K562 (cell line): Measurements from ENCODE around the gene DARS2. TPM values are rescaled to one million over a fixed set of nuclear protein-coding genes. Genes with fewer than 3 reads are reported as not detected.
A peak's percentile ranks its signal among the peaks of the same experiment; 100 is the strongest.

Experiments
- FOXJ3 ChIP-seq: sonication (generic); formaldehyde crosslinking; IDR thresholded peaks from 2 replicates; pipeline ENCODE4 v1.4.0; 2020; ENCODE audit warnings: mild to moderate bottlenecking, missing genetic modification reagents
- HCFC1 ChIP-seq: IDR thresholded peaks from 2 replicates; pipeline ENCODE4 v1.6.1; 2012; ENCODE audit warnings: low read depth, low read length, improper control_type of control experiment
- MTF1 ChIP-seq: fragments of 250-450 bp; sonication (Bioruptor Pico); IDR thresholded peaks from 2 replicates; pipeline ENCODE4 v1.9.0; 2021; ENCODE audit warnings: moderate library complexity, mild to moderate bottlenecking, inconsistent platforms, borderline replicate concordance
- MYC ChIP-seq, 2 experiments: fragments of 250-450 bp in 1 of 2; sonication (Bioruptor Pico) in 1 of 2; IDR thresholded peaks; 2 replicates each; pipeline versions ENCODE4 v1.5.1 to v1.6.1; 2012 to 2021; ENCODE audit warnings: low read depth in 2 of 2, borderline replicate concordance in 1 of 2, improper control_type of control experiment in 1 of 2, low read length in 1 of 2, mild to moderate bottlenecking in 1 of 2, moderate library complexity in 1 of 2
- RB1 ChIP-seq: fragments of 450-650 bp; IDR thresholded peaks from 2 replicates; pipeline ENCODE4 v1.6.1; 2017; ENCODE audit warnings: low read depth, mild to moderate bottlenecking
- RCOR1 ChIP-seq, 2 experiments: IDR thresholded peaks; 2 replicates each; pipeline ENCODE4 v1.6.1; 2012; ENCODE audit warnings: low read depth in 2 of 2, low read length in 2 of 2, borderline replicate concordance in 1 of 2, improper control_type of control experiment in 1 of 2
- SPI1 ChIP-seq: IDR thresholded peaks from 2 replicates; pipeline ENCODE4 v1.6.1; 2011; ENCODE audit warnings: low read depth, low read length, control low read depth, borderline replicate concordance
- TBL1XR1 ChIP-seq, 2 experiments: IDR thresholded peaks; 2 replicates each; pipeline ENCODE4 v1.6.1; 2012; ENCODE audit warnings: improper control_type of control experiment in 2 of 2, low read length in 2 of 2, mild to moderate bottlenecking in 1 of 2
- ZNF431 ChIP-seq: sonication (generic); formaldehyde crosslinking; IDR thresholded peaks from 2 replicates; pipeline ENCODE4 v1.8.0; 2022; ENCODE audit warnings: mild to moderate bottlenecking, missing genetic modification reagents
- polyA plus RNA-seq, 8 experiments: library from polyadenylated mRNA; depleted of rRNA in 4 of 8; stranded (reverse) in 5 of 8; unstranded in 3 of 8; fragments of >200 nt; fragmentation: Nextera tagmentation in 2 of 8; fragmentation: Illumina TruSeq in 1 of 8; extraction: Ambion mirVana in 2 of 8; extraction: Trizol in 1 of 8; gene quantifications; 2 replicates each; pipeline versions ENCODE4 v1.2.1 to v1.2.3, GENCODE V29; 2011 to 2014; ENCODE audit warnings: inconsistent platforms in 1 of 8, missing spikeins in 1 of 8
- total RNA-seq, 7 experiments: library from RNA; depleted of rRNA in 6 of 7; stranded (reverse); fragments of >200 nt in 6 of 7; fragmentation: Illumina TruSeq in 2 of 7; extraction: Trizol in 2 of 7; gene quantifications; 2 replicates each; pipeline versions ENCODE4 v1.2.1 to v1.2.3, GENCODE V29; 2011 to 2021; ENCODE audit warnings: low replicate concordance in 1 of 7
- TF ChIP-seq, protein P1 (sequence below): fragments of 250-450 bp; sonication (Bioruptor Pico); IDR thresholded peaks from 2 replicates; pipeline ENCODE4 v1.4.0; 2020; ENCODE audit warnings: mild to moderate bottlenecking, moderate library complexity, borderline replicate concordance
- TF ChIP-seq, protein P2 (sequence below), 2 experiments: fragments of 200-800 bp in 1 of 2; sonication (Bioruptor generic) in 1 of 2; sonication (generic) in 1 of 2; formaldehyde crosslinking in 1 of 2; IDR thresholded peaks in 1 of 2; conservative IDR thresholded peaks in 1 of 2; 2 replicates each; pipeline versions ENCODE4 v1.5.0 to v1.6.1; 2016 to 2020; ENCODE audit warnings: missing compliant biosample characterization in 1 of 2, missing genetic modification characterization in 1 of 2, missing genetic modification reagents in 1 of 2
- TF ChIP-seq, protein P3 (sequence below): fragments of 250-450 bp; sonication (Bioruptor Pico); IDR thresholded peaks from 2 replicates; pipeline ENCODE4 v1.5.0; 2021; ENCODE audit warnings: mild to moderate bottlenecking, moderate library complexity
- TF ChIP-seq, protein P4 (sequence below), 2 experiments: fragments of 450-650 bp in 1 of 2; IDR thresholded peaks; 2 replicates each; pipeline ENCODE4 v1.6.1; 2011 to 2017; ENCODE audit warnings: low read depth in 2 of 2, antibody characterized with exemption in 1 of 2, borderline replicate concordance in 1 of 2, low read length in 1 of 2, mild to moderate bottlenecking in 1 of 2, mixed read lengths in 1 of 2; ENCODE audit not compliant: control insufficient read depth in 1 of 2

Gene DARS2
- total and polyA plus RNA-seq, 9 of the 15 experiments (the other 6 are each of a cell fraction or from before 2014, with no cell fraction given): 36.4 to 96.7 (median 68.6) TPM

DNA sequence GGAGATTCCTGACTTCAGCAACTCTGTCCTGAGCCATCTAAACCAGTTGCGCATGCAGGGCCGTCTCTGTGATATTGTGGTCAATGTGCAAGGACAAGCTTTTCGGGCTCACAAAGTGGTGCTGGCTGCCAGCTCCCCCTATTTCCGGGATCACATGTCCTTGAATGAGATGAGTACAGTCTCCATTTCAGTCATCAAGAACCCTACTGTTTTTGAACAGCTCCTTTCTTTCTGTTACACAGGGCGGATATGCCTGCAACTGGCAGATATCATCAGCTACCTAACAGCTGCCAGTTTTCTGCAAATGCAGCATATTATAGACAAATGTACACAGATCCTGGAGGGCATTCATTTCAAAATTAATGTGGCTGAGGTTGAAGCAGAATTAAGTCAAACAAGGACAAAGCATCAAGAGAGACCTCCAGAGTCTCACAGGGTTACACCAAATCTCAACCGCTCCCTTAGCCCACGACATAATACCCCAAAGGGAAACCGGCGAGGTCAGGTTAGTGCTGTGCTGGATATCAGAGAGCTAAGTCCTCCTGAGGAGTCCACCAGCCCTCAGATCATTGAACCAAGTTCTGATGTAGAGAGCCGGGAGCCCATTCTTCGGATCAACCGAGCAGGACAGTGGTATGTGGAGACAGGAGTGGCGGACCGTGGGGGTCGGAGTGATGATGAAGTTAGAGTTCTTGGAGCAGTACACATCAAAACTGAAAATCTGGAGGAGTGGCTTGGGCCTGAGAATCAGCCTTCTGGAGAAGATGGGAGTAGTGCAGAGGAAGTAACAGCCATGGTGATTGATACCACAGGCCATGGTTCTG is 46.0 kb downstream of the DARS2 start (continued):
- TF ChIP-seq MYC (IDR thresholded peaks at IDR 0.05; ENCODE audit: low read depth, low read length) (peak; percentile 15; the same call in 1 of the 2 replicates), MYC (CRISPR knock-in tag; IDR thresholded peaks at IDR 0.05; ENCODE audit: borderline replicate concordance, low read depth) (0 out of 2 replicates have a peak, but pooled peaks have one; percentile 14), ZNF431 (CRISPR knock-in tag) (no peak), MTF1 (CRISPR knock-in tag) (no peak), RB1 (no peak), RCOR1 (IDR thresholded peaks at IDR 0.05; ENCODE audit: borderline replicate concordance in 1 of 2, low read depth in 2 of 2, low read length in 2 of 2) (peak in 1 of 2 experiments; percentile 1; a peak in 1 of 4 replicates), TBL1XR1 (IDR thresholded peaks at IDR 0.05; ENCODE audit: low read length in 2 of 2) (no peak), FOXJ3 (CRISPR knock-in tag) (no peak), SPI1 (no peak; the same call in 1 of the 2 replicates), HCFC1 (no peak)
- TF ChIP-seq, protein P1, sequence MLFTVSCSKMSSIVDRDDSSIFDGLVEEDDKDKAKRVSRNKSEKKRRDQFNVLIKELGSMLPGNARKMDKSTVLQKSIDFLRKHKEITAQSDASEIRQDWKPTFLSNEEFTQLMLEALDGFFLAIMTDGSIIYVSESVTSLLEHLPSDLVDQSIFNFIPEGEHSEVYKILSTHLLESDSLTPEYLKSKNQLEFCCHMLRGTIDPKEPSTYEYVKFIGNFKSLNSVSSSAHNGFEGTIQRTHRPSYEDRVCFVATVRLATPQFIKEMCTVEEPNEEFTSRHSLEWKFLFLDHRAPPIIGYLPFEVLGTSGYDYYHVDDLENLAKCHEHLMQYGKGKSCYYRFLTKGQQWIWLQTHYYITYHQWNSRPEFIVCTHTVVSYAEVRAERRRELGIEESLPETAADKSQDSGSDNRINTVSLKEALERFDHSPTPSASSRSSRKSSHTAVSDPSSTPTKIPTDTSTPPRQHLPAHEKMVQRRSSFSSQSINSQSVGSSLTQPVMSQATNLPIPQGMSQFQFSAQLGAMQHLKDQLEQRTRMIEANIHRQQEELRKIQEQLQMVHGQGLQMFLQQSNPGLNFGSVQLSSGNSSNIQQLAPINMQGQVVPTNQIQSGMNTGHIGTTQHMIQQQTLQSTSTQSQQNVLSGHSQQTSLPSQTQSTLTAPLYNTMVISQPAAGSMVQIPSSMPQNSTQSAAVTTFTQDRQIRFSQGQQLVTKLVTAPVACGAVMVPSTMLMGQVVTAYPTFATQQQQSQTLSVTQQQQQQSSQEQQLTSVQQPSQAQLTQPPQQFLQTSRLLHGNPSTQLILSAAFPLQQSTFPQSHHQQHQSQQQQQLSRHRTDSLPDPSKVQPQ (CRISPR knock-in tag): no peak
- TF ChIP-seq, protein P2, sequence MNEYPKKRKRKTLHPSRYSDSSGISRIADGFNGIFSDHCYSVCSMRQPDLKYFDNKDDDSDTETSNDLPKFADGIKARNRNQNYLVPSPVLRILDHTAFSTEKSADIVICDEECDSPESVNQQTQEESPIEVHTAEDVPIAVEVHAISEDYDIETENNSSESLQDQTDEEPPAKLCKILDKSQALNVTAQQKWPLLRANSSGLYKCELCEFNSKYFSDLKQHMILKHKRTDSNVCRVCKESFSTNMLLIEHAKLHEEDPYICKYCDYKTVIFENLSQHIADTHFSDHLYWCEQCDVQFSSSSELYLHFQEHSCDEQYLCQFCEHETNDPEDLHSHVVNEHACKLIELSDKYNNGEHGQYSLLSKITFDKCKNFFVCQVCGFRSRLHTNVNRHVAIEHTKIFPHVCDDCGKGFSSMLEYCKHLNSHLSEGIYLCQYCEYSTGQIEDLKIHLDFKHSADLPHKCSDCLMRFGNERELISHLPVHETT (CRISPR knock-in tag; conservative IDR thresholded peaks at IDR 0.05 in 1 of 2, IDR thresholded peaks at IDR 0.05 in 1 of 2): peak in 1 of 2 experiments; percentile 28; a peak in 1 of 4 replicates
- TF ChIP-seq, protein P3, sequence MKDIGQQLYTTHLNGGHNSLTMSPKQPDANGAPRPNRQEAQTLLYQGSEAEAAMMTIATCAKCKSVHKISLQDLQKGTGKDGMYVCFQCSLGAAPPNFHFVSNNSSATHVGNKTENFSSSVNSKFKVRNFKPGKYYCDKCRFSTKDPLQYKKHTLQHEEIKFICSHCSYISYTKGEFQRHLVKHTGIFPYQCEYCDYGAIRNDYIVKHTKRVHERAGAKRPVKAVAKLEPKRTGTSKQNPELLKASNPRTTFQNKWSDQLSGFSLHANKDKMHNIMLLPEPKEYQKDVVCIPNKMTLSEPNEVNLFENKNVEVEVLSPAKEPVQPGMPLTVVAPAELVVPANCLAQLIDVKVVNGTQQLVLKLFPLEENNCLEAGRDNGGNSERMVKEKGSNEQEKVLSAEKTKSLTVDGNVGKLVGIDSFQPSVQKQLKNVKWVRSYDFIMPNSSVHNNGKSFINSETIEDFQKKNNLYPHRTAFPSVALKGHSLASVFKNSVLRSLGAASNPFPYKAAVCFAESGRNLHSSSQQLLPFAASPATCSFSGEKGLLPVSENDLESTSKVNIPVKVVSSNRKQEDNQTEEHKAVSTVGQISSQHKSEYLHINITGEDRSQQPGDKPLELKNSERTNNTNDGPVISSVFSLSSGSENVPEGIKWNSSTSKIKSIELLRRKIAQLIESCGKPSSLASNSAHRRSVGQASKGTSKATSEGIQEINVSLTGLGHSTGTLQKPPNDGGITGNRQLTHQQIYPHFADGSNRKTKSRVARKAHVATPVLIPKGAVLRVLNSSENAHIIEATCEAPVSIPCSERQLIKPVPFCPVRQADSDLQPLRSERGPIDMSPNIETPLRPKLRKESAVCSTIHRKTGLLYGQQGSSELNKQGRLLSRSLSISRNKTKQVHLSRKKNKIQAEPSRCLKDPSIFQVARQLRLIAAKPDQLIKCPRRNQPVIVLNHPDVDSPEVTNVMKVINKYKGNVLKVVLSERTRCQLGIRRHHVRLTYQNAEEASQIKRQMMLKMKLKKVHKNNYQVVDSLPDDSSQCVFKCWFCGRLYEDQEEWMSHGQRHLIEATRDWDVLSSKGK (CRISPR knock-in tag): no peak
- TF ChIP-seq, protein P4, sequence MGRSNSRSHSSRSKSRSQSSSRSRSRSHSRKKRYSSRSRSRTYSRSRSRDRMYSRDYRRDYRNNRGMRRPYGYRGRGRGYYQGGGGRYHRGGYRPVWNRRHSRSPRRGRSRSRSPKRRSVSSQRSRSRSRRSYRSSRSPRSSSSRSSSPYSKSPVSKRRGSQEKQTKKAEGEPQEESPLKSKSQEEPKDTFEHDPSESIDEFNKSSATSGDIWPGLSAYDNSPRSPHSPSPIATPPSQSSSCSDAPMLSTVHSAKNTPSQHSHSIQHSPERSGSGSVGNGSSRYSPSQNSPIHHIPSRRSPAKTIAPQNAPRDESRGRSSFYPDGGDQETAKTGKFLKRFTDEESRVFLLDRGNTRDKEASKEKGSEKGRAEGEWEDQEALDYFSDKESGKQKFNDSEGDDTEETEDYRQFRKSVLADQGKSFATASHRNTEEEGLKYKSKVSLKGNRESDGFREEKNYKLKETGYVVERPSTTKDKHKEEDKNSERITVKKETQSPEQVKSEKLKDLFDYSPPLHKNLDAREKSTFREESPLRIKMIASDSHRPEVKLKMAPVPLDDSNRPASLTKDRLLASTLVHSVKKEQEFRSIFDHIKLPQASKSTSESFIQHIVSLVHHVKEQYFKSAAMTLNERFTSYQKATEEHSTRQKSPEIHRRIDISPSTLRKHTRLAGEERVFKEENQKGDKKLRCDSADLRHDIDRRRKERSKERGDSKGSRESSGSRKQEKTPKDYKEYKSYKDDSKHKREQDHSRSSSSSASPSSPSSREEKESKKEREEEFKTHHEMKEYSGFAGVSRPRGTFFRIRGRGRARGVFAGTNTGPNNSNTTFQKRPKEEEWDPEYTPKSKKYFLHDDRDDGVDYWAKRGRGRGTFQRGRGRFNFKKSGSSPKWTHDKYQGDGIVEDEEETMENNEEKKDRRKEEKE (IDR thresholded peaks at IDR 0.05; ENCODE audit: borderline replicate concordance in 1 of 2, control insufficient read depth in 1 of 2, low read depth in 2 of 2, low read length in 1 of 2): no peak
